Esophagus (tissue), 2 donors: ENCODE data around the gene NCAPG2. TPM values are rescaled to one million over a fixed set of nuclear protein-coding genes. Genes with fewer than 3 reads are reported as not detected.
"Not testable (repeated sequence)": the region's sequence is repeated elsewhere in the genome, so short reads cannot be mapped to it uniquely, and the experiment has no call there.

Experiments
- H3K27ac ChIP-seq, 2 donors: one replicate each; pipeline ENCODE4 v1.5.1; 2013; ENCODE audit warnings: low read depth in 2 of 2, mild to moderate bottlenecking in 2 of 2, inconsistent platforms in 1 of 2, low read length in 1 of 2, moderate library complexity in 1 of 2
- H3K27me3 ChIP-seq, 2 donors: one replicate each; pipeline ENCODE4 v1.6.1; 2013; ENCODE audit warnings: low read length in 2 of 2, control low read depth in 1 of 2, mild to moderate bottlenecking in 1 of 2; ENCODE audit not compliant: insufficient read depth in 2 of 2, control insufficient read depth in 1 of 2
- H3K36me3 ChIP-seq, 2 donors: one replicate each; pipeline ENCODE4 v1.6.1; 2013; ENCODE audit warnings: low read length in 1 of 2; ENCODE audit not compliant: control insufficient read depth in 2 of 2, insufficient read depth in 2 of 2
- H3K4me1 ChIP-seq, 2 donors: one replicate each; pipeline ENCODE4 v1.6.1; 2013; ENCODE audit warnings: low read length in 1 of 2; ENCODE audit not compliant: control insufficient read depth in 2 of 2, insufficient read depth in 2 of 2
- H3K4me3 ChIP-seq, 2 donors: one replicate each; pipeline ENCODE4 v1.5.1; 2013; ENCODE audit warnings: low read length in 2 of 2, mild to moderate bottlenecking in 2 of 2, low read depth in 1 of 2, moderate library complexity in 1 of 2
- H3K9me3 ChIP-seq, 2 donors: one replicate each; pipeline ENCODE4 v1.6.1; 2013; ENCODE audit warnings: mild to moderate bottlenecking in 2 of 2, low read depth in 1 of 2, low read length in 1 of 2, moderate library complexity in 1 of 2; ENCODE audit not compliant: control insufficient read depth in 2 of 2, insufficient read depth in 1 of 2
- WGBS, 2 donors: extraction: QIAGEN DNeasy Blood & Tissue Kit; methylation state at CpG; one replicate each; pipeline ENCODE4 v1.1.7; 2013; 5-methylcytosine and 5-hydroxymethylcytosine counted together
- polyA plus RNA-seq, 2 donors: library from polyadenylated mRNA; stranded (reverse); fragments of 200-250 nt; gene quantifications; one replicate each; pipeline ENCODE4 v1.2.3, GENCODE V29; 2013
- donor health status: healthy with polysubstance abuse.
- donor health status: Bipolar disorder and iron deficiency.

The NCAPG2 gene
- polyA plus RNA-seq, 2 donors: 4.9 to 8.1 TPM

GRCh38 chr7:158684329-158684728 is 20.3 kb downstream of the NCAPG2 start:
- H3K4me1 ChIP-seq: no peaks in the 10 kb centered on the region
- H3K4me3 ChIP-seq: no peak overlapping the region
- H3K9me3 ChIP-seq: no peaks in the 10 kb centered on the region
- no peaks in the 10 kb centered on the region for H3K27me3 ChIP-seq
- no peak overlapping the region for H3K27ac ChIP-seq
- peaks cover 4 to 10% of the 10 kb centered on the region in 2 donors for H3K36me3 ChIP-seq
- 97 to 100% methylated on average over 1 of the region's 1 CpG for WGBS, 2 donors

- Histone ChIP-seq H3K36me3 (peaks cover 8 to 9% of the 10 kb centered on the region in 2 donors), H3K4me3 (no peak overlapping the region)
- 79 to 85% methylated on average over 2 of the region's 2 CpGs for WGBS, 2 donors
Measured at GRCh38 chr7:158683541-158683940, 21.1 kb downstream of the NCAPG2 start.

GRCh38 chr7:158682456-158682855 is 22.1 kb downstream of the NCAPG2 start:
- peaks cover 6% of the 10 kb centered on the region in 2 donors for H3K36me3 ChIP-seq

More at GRCh38 chr7:158683541-158683940, 21.1 kb downstream of the NCAPG2 start:
- no peak overlapping the region for H3K27ac ChIP-seq
- no peaks in the 10 kb centered on the region for H3K27me3 ChIP-seq
- H3K9me3 ChIP-seq: no peaks in the 10 kb centered on the region
- no peaks in the 10 kb centered on the region for H3K4me1 ChIP-seq

GRCh38 chr7:158680754-158681153 is 23.9 kb downstream of the NCAPG2 start:
- Histone ChIP-seq H3K27me3 (no peaks in the 10 kb centered on the region), H3K4me3 (no peak overlapping the region), H3K36me3 (peaks cover 3 to 6% of the 10 kb centered on the region in 2 donors), H3K4me1 (no peaks in the 10 kb centered on the region), H3K27ac (no peak overlapping the region), H3K9me3 (no peaks in the 10 kb centered on the region)
- WGBS, 2 donors: 69 to 87% methylated on average over 3 of the region's 3 CpGs

More at GRCh38 chr7:158682456-158682855, 22.1 kb downstream of the NCAPG2 start:
- Histone ChIP-seq H3K9me3 (no peaks in the 10 kb centered on the region), H3K4me1 (no peaks in the 10 kb centered on the region), H3K4me3 (no peak overlapping the region), H3K27ac (no peak overlapping the region), H3K27me3 (no peaks in the 10 kb centered on the region)

- 84 to 86% methylated on average over 3 of the region's 3 CpGs for WGBS, 2 donors
- Histone ChIP-seq H3K36me3 (peaks cover 4 to 9% of the 10 kb centered on the region in 2 donors), H3K27me3 (no peaks in the 10 kb centered on the region), H3K4me3 (no peak overlapping the region), H3K9me3 (no peaks in the 10 kb centered on the region), H3K27ac (no peak overlapping the region), H3K4me1 (no peaks in the 10 kb centered on the region)
Measured at GRCh38 chr7:158676906-158677305, 27.7 kb downstream of the NCAPG2 start.

GRCh38 chr7:158676171-158676840 is 28.3 kb downstream of the NCAPG2 start:
- 81% methylated on average over 7 of the region's 7 CpGs for WGBS, 2 donors
- no peaks in the 10 kb centered on the region for H3K9me3 ChIP-seq
- H3K4me3 ChIP-seq: no peak overlapping the region
- H3K27ac ChIP-seq: no peak overlapping the region
- peaks cover 4 to 10% of the 10 kb centered on the region in 2 donors for H3K36me3 ChIP-seq
- no peaks in the 10 kb centered on the region for H3K4me1 ChIP-seq
- no peaks in the 10 kb centered on the region for H3K27me3 ChIP-seq

- H3K4me1 ChIP-seq: no peaks in the 10 kb centered on the region
- H3K27ac ChIP-seq: no peak overlapping the region
- H3K36me3 ChIP-seq: peaks cover 0 to 9% of the 10 kb centered on the region in 2 donors
- H3K4me3 ChIP-seq: no peak overlapping the region
- WGBS, 2 donors: 67 to 68% methylated on average over 4 of the region's 4 CpGs
- H3K9me3 ChIP-seq: no peaks in the 10 kb centered on the region
- no peaks in the 10 kb centered on the region for H3K27me3 ChIP-seq
Measured at GRCh38 chr7:158672975-158673374, 31.6 kb downstream of the NCAPG2 start.

GRCh38 chr7:158668086-158668485 is 36.5 kb downstream of the NCAPG2 start:
- not testable (repeated sequence) for H3K9me3 ChIP-seq, H3K36me3 ChIP-seq, H3K4me3 ChIP-seq, H3K27me3 ChIP-seq, H3K4me1 ChIP-seq, H3K27ac ChIP-seq
- WGBS, 2 donors: 97 to 99% methylated on average over 6 to 7 of the region's 8 CpGs

- not testable (repeated sequence) for H3K4me3 ChIP-seq, H3K27me3 ChIP-seq, H3K4me1 ChIP-seq, H3K9me3 ChIP-seq, H3K27ac ChIP-seq
- H3K36me3 ChIP-seq: peaks cover 0 to 10% of the 10 kb centered on the region in 2 donors
- WGBS, 2 donors: 92% methylated on average over 17 to 20 of the region's 24 CpGs
Measured at GRCh38 chr7:158666966-158667678, 37.5 kb downstream of the NCAPG2 start.

- Histone ChIP-seq H3K36me3 (peaks cover 0 to 8% of the 10 kb centered on the region in 2 donors), H3K27ac (no peak overlapping the region), H3K4me1 (no peaks in the 10 kb centered on the region), H3K4me3 (no peak overlapping the region), H3K9me3 (no peaks in the 10 kb centered on the region), H3K27me3 (no peaks in the 10 kb centered on the region)
- WGBS, 2 donors: 96% methylated on average over 5 of the region's 5 CpGs
Measured at GRCh38 chr7:158666401-158666800, 38.2 kb downstream of the NCAPG2 start.
